Vagina (tissue), 2 donors: ENCODE measurements around the gene ADAMTS2. TPM values are rescaled to one million over a fixed set of nuclear protein-coding genes. Genes with fewer than 3 reads are reported as not detected.
A peak's percentile ranks its signal among the peaks of the same experiment; 100 is the strongest.

Source experiments
- DNase-seq, 2 donors: peaks; one replicate each; pipeline ENCODE4 v3.0.0-alpha.2; 2017; ENCODE audit errors: extremely low spot score in 2 of 2
- H3K27ac ChIP-seq: fragments of 200-600 bp; sonication (generic); one replicate; pipeline ENCODE4 v1.5.1; 2019
- H3K27me3 ChIP-seq: fragments of 200-600 bp; sonication (generic); one replicate; pipeline ENCODE4 v1.5.1; 2019
- H3K36me3 ChIP-seq, 2 donors: fragments of 200-600 bp; sonication (generic); one replicate each; pipeline ENCODE4 v1.5.1; 2017 to 2019
- H3K4me1 ChIP-seq: fragments of 200-600 bp; sonication (generic); one replicate; pipeline ENCODE4 v1.5.1; 2019
- H3K4me3 ChIP-seq, 2 donors: fragments of 200-600 bp; sonication (generic); 1 replicate in 1 of 2; 2 replicates in 1 of 2; pipeline ENCODE4 v1.5.1; 2016 to 2019
- H3K9me3 ChIP-seq: fragments of 200-600 bp; sonication (generic); one replicate; pipeline ENCODE4 v1.5.1; 2019
- POLR2A ChIP-seq, 2 donors: fragments of 450-650 bp; IDR thresholded peaks; one replicate each; pipeline ENCODE4 v1.6.1; 2017; ENCODE audit warnings: antibody characterized with exemption in 2 of 2, mild to moderate bottlenecking in 2 of 2, moderate library complexity in 2 of 2
- POLR2AphosphoS5 ChIP-seq, 2 donors: sonication (generic); formaldehyde crosslinking; IDR thresholded peaks; one replicate each; pipeline ENCODE4 v1.9.0; 2017; ENCODE audit warnings: antibody characterized with exemption in 2 of 2, mild to moderate bottlenecking in 2 of 2, low read depth in 1 of 2; ENCODE audit not compliant: insufficient read depth in 1 of 2
- intact Hi-C: fragments of 100-400 bp; cut with DNase I; formaldehyde crosslinking; loops from one replicate; pipeline ENCODE4 v1.15.1; 2023
- total RNA-seq: library from RNA; depleted of rRNA; stranded (reverse); fragments of >200 nt; gene quantifications from one replicate; pipeline ENCODE4 v1.2.3, GENCODE V29; 2016
- TF ChIP-seq, protein P1 (sequence below), 3 experiments: fragments of 450-650 bp in 2 of 3; fragments of 200-600 bp in 1 of 3; sonication (generic) in 1 of 3; IDR thresholded peaks; one replicate each; pipeline ENCODE4 v1.5.1; 2017 to 2019; ENCODE audit warnings: antibody characterized with exemption in 3 of 3, mild to moderate bottlenecking in 2 of 3, moderate library complexity in 2 of 3

ADAMTS2 gene
- total RNA-seq, 1 donor from 2014 or later = 17.4 TPM

DNA sequence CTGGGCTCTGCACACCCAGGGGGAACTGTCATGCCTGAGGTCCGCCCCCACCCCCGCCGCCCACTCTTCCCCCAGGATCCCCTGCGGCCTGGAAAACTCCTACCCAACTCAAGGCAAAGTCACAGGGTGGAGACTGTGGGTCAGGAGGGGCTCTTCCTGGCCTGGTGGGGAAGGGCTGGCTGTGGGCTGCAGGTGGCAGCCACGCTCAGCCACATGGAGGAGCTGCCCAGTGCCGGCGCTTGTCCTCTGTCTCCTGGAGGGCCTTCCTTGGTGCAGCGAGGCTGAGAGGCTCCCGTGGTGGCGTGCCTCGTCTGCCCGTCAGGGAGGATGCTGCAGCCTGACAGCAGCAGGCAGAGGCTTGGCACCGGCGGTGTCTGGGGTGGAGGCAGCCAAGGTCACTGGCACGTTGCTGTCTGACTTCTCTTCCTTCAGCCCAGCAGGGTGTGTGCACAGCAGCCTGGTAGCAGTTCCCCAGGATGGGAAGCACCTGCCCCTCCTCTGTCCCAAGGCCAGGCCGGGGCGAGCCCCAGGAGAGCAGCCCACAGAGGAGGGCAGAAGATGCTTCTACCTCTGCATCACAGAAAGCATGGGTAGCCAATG is 78.1 kb downstream of the ADAMTS2 start:
- Histone ChIP-seq H3K27ac (peak overlapping the region; percentile 87), H3K9me3 (no peaks in the 10 kb centered on the region), H3K36me3 (no peaks in the 10 kb centered on the region), H3K27me3 (no peaks in the 10 kb centered on the region), H3K4me1 (peaks cover 80% of the 10 kb centered on the region), H3K4me3 (no peak overlapping the region)
- intact Hi-C loops = no loop called here
- DNase-seq = peak in 1 of 2 donors; percentile 85
- TF ChIP-seq POLR2AphosphoS5 (IDR thresholded peaks at IDR 0.05; ENCODE audit: insufficient read depth in 1 of 2, low read depth in 1 of 2) (no peak), POLR2A (IDR thresholded peaks at IDR 0.05) (no peak)
- TF ChIP-seq, protein P1, sequence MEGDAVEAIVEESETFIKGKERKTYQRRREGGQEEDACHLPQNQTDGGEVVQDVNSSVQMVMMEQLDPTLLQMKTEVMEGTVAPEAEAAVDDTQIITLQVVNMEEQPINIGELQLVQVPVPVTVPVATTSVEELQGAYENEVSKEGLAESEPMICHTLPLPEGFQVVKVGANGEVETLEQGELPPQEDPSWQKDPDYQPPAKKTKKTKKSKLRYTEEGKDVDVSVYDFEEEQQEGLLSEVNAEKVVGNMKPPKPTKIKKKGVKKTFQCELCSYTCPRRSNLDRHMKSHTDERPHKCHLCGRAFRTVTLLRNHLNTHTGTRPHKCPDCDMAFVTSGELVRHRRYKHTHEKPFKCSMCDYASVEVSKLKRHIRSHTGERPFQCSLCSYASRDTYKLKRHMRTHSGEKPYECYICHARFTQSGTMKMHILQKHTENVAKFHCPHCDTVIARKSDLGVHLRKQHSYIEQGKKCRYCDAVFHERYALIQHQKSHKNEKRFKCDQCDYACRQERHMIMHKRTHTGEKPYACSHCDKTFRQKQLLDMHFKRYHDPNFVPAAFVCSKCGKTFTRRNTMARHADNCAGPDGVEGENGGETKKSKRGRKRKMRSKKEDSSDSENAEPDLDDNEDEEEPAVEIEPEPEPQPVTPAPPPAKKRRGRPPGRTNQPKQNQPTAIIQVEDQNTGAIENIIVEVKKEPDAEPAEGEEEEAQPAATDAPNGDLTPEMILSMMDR (IDR thresholded peaks at IDR 0.05) = no peak

DNA sequence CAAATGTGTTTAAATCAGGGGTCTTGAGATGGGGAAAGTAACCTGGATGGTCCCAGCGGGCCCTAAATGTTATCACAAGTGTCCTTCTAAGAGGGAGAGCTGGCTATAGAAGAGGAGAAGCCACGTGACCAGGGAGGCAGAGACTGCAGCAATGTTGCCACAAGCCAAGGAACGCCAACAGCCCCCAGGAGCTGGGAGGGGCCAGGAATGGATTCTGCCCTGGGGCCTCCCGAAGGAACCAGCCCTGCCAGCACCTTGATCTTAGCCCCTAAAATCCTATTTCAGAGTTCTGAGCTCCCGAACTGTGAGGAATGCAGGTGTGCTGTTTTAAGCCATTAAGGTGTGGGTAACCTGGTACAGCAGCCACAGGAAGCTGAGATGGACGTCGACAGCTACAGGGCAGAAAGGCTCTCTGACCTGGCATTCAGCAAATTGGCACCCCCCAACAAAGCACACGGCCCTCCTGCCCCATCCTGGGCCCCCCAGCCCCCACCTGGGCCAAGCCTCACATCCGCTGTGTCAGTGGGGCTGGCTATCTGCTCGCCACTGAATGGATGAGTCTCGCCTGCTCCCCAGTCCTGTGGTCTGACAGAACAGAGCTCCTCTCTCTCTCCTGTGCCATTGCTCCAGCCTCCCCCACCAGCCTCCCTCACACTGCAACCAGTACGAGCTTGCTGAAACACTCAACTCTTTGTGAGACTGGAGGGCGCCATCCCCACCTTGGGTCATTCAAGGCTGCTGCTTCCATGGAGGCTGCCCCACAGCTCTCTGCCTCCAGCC is 78.8 kb downstream of the ADAMTS2 start:
- DNase-seq = peak; percentile 82 to 83
- H3K4me1 ChIP-seq = peaks cover 73% of the 10 kb centered on the region
- peak overlapping the region; percentile 87 for H3K27ac ChIP-seq
- no peak for TF ChIP-seq POLR2A (IDR thresholded peaks at IDR 0.05)
- TF ChIP-seq POLR2AphosphoS5 (IDR thresholded peaks at IDR 0.05; ENCODE audit: insufficient read depth in 1 of 2, low read depth in 1 of 2) = no peak
- TF ChIP-seq, protein P1 (IDR thresholded peaks at IDR 0.05) = no peak
- intact Hi-C loops = no loop called here
- H3K36me3 ChIP-seq = no peaks in the 10 kb centered on the region
- H3K9me3 ChIP-seq = no peaks in the 10 kb centered on the region
- no peak overlapping the region for H3K4me3 ChIP-seq
- H3K27me3 ChIP-seq = no peaks in the 10 kb centered on the region

DNA sequence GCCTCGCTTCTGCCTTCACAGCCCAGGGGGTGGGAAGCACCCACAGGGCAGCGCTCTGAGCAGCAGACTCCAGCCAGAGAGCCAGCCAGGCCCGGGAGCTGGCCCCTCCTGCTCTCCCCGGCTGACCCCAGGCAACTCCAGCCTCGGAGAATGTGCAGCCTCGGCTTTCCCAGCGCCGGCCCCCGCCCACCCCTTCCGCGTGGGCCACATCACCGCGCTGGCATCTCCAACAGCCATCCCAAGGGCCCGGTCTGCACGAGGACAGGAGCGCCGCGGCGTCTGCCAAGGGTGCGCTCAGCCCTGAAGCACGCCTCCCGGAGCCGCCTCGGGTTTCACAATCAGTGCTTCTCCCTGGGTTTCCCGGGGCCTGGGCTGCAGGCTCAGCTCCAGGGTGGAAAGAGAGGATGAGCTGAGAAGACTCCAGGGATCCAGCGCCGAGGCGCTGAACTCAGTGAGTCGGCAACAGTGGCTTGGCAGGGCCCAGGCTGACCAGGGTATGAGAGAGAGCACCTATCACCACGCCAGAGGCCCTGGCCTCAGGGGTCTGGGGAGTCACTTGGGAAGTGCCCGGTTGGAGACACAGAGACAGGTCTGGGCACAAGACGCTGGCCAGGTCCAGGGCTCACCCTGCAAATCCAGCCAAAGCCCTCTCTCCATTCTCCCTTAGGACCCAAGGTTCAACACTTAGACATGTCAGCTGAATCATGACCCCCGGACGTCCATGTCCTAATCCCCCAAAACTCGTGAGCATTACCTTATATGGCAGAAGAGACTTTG is 79.6 kb downstream of the ADAMTS2 start:
- intact Hi-C loops = no loop called here
- TF ChIP-seq, protein P1 (IDR thresholded peaks at IDR 0.05) = no peak
- TF ChIP-seq POLR2AphosphoS5 (IDR thresholded peaks at IDR 0.05; ENCODE audit: insufficient read depth in 1 of 2, low read depth in 1 of 2) = peak; percentile 61 to 98
- Histone ChIP-seq H3K27ac (peak overlapping the region; percentile 87), H3K36me3 (no peaks in the 10 kb centered on the region), H3K9me3 (no peaks in the 10 kb centered on the region), H3K27me3 (no peaks in the 10 kb centered on the region), H3K4me1 (peaks cover 65% of the 10 kb centered on the region), H3K4me3 (no peak overlapping the region)
- DNase-seq = peak; percentile 95 to 98

DNA sequence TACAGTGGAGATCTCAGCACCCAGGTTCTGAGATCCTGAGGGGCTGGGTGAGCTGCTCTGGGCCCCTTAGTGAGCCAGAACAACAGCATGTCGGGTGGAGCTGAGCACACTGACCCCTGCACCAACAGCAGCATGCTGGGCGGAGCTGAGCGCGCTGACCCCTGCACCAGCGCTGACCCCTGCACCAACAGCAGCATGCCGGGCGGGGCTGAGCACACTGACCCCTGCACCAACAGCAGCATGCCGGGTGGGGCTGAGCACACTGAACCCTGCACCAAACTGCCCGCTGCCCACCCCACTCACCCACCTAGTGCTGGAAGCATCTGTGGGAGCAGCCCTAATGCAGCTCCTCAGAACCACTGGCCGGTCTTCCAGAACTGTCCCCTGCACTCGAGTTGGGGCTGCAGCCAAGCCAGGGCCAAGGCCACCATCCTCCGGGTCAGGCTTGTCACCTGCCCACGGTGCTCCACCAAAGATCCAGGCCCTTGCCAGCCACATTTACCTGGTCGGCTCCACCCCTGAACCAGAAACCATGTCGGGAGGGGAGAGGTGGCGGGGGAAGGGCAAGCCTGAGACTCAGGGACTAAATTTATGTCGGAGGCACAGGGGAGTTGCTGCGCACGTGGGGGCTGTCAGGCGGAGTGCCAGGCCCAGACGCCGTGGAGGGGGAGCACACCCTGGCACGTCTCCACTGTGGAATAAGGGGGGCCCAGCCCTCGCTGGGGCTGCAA is 80.3 kb downstream of the ADAMTS2 start:
- DNase-seq = peak; percentile 16 to 92
- no peak for TF ChIP-seq POLR2A (IDR thresholded peaks at IDR 0.05)
- TF ChIP-seq POLR2AphosphoS5 (IDR thresholded peaks at IDR 0.05; ENCODE audit: insufficient read depth in 1 of 2, low read depth in 1 of 2) = no peak
- TF ChIP-seq, protein P1 (IDR thresholded peaks at IDR 0.05) = no peak
- peak overlapping the region; percentile 87 for H3K27ac ChIP-seq
- H3K36me3 ChIP-seq = no peaks in the 10 kb centered on the region
- H3K27me3 ChIP-seq = no peaks in the 10 kb centered on the region
- intact Hi-C loops = no loop called here
- H3K9me3 ChIP-seq = no peaks in the 10 kb centered on the region
- no peak overlapping the region for H3K4me3 ChIP-seq
- peaks cover 57% of the 10 kb centered on the region for H3K4me1 ChIP-seq
